BE2C (cell line): ENCODE data around the gene CAPN5.

Source experiments
- DNase-seq: peaks from one replicate; pipeline ENCODE4 v3.0.0-alpha.2; 2020
- H3K27me3 ChIP-seq: fragments of 250-450 bp; sonication (Bioruptor Pico); 2 replicates; pipeline ENCODE4 v1.5.1; 2020; ENCODE audit warnings: mild to moderate bottlenecking
- H3K36me3 ChIP-seq: fragments of 250-450 bp; sonication (Bioruptor Pico); 2 replicates; pipeline ENCODE4 v1.5.1; 2020; ENCODE audit warnings: mild to moderate bottlenecking
- H3K4me1 ChIP-seq: fragments of 250-450 bp; sonication (Bioruptor Pico); 2 replicates; pipeline ENCODE4 v1.5.1; 2020
- H3K4me3 ChIP-seq: 2 replicates; pipeline ENCODE4 v1.5.1; 2011; ENCODE audit warnings: low read depth, low read length
- H3K9me3 ChIP-seq: fragments of 250-450 bp; sonication (Bioruptor Pico); 2 replicates; pipeline ENCODE4 v1.5.1; 2020
- CTCF ChIP-seq: IDR thresholded peaks from 2 replicates; pipeline ENCODE4 v1.5.1; 2012; ENCODE audit warnings: mild to moderate bottlenecking, low read depth, low read length

CAPN5 gene

DNA sequence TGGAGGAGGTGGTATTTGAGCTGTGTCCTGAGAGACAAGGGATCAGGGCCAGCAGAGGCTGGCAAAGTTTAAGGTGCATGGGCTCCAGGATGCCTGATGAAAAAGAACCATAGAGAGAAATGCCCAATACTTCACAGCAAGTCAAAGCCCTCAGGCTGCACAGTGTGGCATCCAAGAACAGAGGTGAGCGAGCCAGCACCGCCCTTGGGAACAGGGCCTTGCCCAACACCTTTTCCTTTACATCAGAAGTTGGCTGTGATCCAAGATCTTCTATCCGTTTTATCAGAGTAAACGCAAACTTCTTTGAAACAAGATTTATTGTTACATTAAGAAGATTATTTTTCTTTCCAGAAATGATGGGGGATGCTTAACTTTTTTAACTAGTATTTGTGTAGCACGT lies 31.2 kb upstream of the CAPN5 start:
- no peaks in the 10 kb centered on the region for H3K36me3 ChIP-seq
- no peak for TF ChIP-seq CTCF
- DNase-seq, result no peak
- H3K9me3 ChIP-seq, result no peaks in the 10 kb centered on the region
- no peaks in the 10 kb centered on the region for H3K4me1 ChIP-seq
- H3K4me3 ChIP-seq, result no peak overlapping the region
- H3K27me3 ChIP-seq, result peaks cover 5% of the 10 kb centered on the region; the same call in 1 of the 2 replicates

- Histone ChIP-seq H3K4me1 (no peaks in the 10 kb centered on the region), H3K9me3 (no peaks in the 10 kb centered on the region), H3K4me3 (no peak overlapping the region), H3K36me3 (no peaks in the 10 kb centered on the region), H3K27me3 (peaks cover 5% of the 10 kb centered on the region; the same call in 1 of the 2 replicates)
- no peak for DNase-seq
- no peak for TF ChIP-seq CTCF
Observed at GRCh38 chr11:77036398-77036797, 30.4 kb upstream of the CAPN5 start.

DNA sequence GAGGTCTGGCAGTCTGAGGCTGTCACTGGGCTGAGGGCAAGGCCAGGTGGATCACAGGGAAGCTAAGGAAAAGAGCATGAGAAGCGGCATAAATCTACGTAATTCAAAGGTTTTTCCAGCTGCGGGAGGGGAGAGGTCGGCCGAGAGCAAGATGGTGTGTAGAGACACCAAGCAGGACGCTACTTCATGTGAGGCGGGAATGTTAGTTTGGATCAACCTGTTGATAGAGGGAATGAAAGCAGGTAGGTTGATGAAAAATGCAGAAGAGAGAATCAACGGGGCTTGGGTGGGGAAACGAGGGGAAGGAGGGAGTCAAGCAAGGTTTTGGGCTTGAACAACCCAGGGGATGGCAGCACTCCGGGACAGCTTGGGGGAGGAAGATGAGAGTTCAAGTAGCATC lies 29.7 kb upstream of the CAPN5 start:
- no peak for TF ChIP-seq CTCF
- Histone ChIP-seq H3K36me3 (no peaks in the 10 kb centered on the region), H3K4me3 (no peak overlapping the region), H3K27me3 (peaks cover 5% of the 10 kb centered on the region; the same call in 1 of the 2 replicates), H3K4me1 (no peaks in the 10 kb centered on the region), H3K9me3 (no peaks in the 10 kb centered on the region)
- no peak for DNase-seq

DNA sequence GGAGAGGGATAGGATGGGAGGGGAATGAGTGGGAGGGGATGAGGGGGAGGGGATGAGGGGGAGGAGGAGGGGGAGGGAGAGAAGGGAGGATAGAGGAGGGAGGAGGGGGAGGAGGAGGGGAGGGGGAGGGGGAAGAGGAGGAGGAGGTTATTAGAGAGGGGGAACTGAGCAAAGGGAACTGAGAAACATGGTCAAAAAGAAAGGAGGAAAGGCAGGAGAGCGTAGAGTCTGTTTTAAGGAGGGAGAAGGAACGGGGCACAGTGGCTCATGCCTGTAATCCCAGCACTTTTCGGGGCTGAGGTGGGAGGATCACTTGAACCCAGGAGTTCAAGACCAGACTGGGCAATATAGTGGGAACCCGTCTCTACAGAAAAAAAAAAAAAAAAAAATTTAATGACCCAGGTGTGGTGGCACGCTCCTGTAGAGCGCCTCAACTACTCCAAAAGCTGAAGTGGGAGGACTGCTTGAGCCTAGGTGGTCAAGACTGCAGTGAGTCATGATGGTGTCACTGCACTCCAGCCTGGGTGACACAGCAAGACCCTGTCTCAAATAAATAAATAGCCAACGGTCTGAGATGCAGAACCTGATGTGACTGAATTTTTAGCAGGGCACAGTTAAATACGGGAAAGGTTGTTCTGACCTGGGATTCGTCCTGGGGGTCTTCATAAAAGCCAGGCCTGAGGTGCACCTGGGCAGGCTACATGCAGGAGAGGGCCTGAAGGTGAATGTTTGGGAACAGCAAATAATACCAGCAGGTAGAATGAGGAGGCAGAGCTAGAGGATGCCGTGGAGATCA lies 28.5 kb upstream of the CAPN5 start:
- no peak for TF ChIP-seq CTCF
- H3K9me3 ChIP-seq, result no peaks in the 10 kb centered on the region
- no peak for DNase-seq

GRCh38 chr11:77038825-77039326 lies 27.9 kb upstream of the CAPN5 start:
- no peaks in the 10 kb centered on the region for H3K36me3 ChIP-seq
- no peaks in the 10 kb centered on the region for H3K4me1 ChIP-seq
- H3K27me3 ChIP-seq, result peaks cover 5% of the 10 kb centered on the region; the same call in 1 of the 2 replicates
- no peak for DNase-seq
- no peaks in the 10 kb centered on the region for H3K9me3 ChIP-seq
- H3K4me3 ChIP-seq, result no peak overlapping the region
- TF ChIP-seq CTCF, result no peak

More for the DNA sequence above, 28.5 kb upstream of the CAPN5 start:
- Histone ChIP-seq H3K4me1 (no peaks in the 10 kb centered on the region), H3K36me3 (no peaks in the 10 kb centered on the region), H3K27me3 (peaks cover 5% of the 10 kb centered on the region; the same call in 1 of the 2 replicates), H3K4me3 (no peak overlapping the region)
